GM12878 (cell line): ENCODE results near the gene ENG. TPM values are rescaled to one million over a fixed set of nuclear protein-coding genes. Genes with fewer than 3 reads are reported as not detected.

Experiments used
- ATAC-seq: fragments of 200-7000 bp; cut with Tn5 transposase; 3 replicates; pipeline ENCODE4 v1.9.1; 2020; ENCODE audit warnings: mild to moderate bottlenecking, moderate library complexity
- BruUV-seq: library from RNA; stranded (reverse); fragments of 400-500 nt; replicated peaks from 2 replicates; lab custom pipeline; 2021; lab: Mats Ljungman, UMichigan
- CTCF ChIA-PET: fragments of 300-600 bp; sonication (Branson Sonifier 250); formaldehyde crosslinking; extraction: SDS; loops from one replicate; lab custom pipeline; 2021; ENCODE audit warnings: inconsistent platforms; lab: Yijun Ruan, JAX
- POLR2A ChIA-PET: fragments of 350-600 bp; formaldehyde crosslinking; extraction: SDS; loops from one replicate; lab custom pipeline; 2021; ENCODE audit warnings: inconsistent platforms; lab: Charles Lee
- RAD21 ChIA-PET: fragments of 300-600 bp; sonication (Branson Sonifier 250); formaldehyde crosslinking; loops from one replicate; lab custom pipeline; 2023; ENCODE audit warnings: antibody characterized with exemption; ENCODE audit not compliant: unreplicated experiment; lab: Charles Lee
- SMC1A ChIA-PET: fragments of 300-600 bp; sonication (Branson Sonifier 250); formaldehyde crosslinking; loops from one replicate; lab custom pipeline; 2023; ENCODE audit not compliant: unreplicated experiment, uncharacterized antibody; lab: Charles Lee
- DNase-seq: peaks from one replicate; pipeline ENCODE4 v3.0.0-alpha.2; 2011; ENCODE audit warnings: low read depth, low spot score
- FAIRE-seq: peaks from 3 replicates; lab custom pipeline; 2011; peaks lifted over from hg19 to GRCh38; lab: Jason Lieb, UNC
- H2AFZ ChIP-seq: 2 replicates; pipeline ENCODE4 v1.6.0; 2011; ENCODE audit warnings: low read depth, low read length, control low read depth; ENCODE audit not compliant: control insufficient read depth
- H3K27ac ChIP-seq: 2 replicates; pipeline ENCODE4 v1.5.1; 2011; ENCODE audit warnings: control low read depth; ENCODE audit not compliant: control insufficient read depth, insufficient read depth
- H3K27me3 ChIP-seq, 2 experiments: replicated peaks in 1 of 2; 2 replicates each; pipeline versions ENCODE4 v1.6.0 to v1.6.1; 2011; ENCODE audit warnings: low read length in 1 of 2; ENCODE audit not compliant: control insufficient read depth in 2 of 2, insufficient read depth in 2 of 2
- H3K36me3 ChIP-seq, 2 experiments: 2 replicates each; pipeline ENCODE4 v1.5.1; 2011; ENCODE audit warnings: low read length in 1 of 2; ENCODE audit not compliant: control insufficient read depth in 2 of 2, insufficient read depth in 2 of 2
- H3K4me1 ChIP-seq: 2 replicates; pipeline ENCODE4 v1.6.1; 2011; ENCODE audit warnings: mild to moderate bottlenecking, low read length, moderate library complexity, mixed read lengths; ENCODE audit not compliant: control insufficient read depth, insufficient read depth
- H3K4me2 ChIP-seq: 2 replicates; pipeline ENCODE4 v1.6.0; 2011; ENCODE audit warnings: control low read depth; ENCODE audit not compliant: control insufficient read depth, insufficient read depth
- H3K4me3 ChIP-seq: fragments of 200-600 bp; sonication (generic); 2 replicates; pipeline ENCODE4 v1.5.1; 2016
- H3K79me2 ChIP-seq: 2 replicates; pipeline ENCODE4 v1.6.0; 2011; ENCODE audit warnings: low read length; ENCODE audit not compliant: control insufficient read depth, insufficient read depth
- H3K9ac ChIP-seq: 2 replicates; pipeline ENCODE4 v1.8.0; 2011; ENCODE audit warnings: low read length, control low read depth, mixed read lengths; ENCODE audit not compliant: control insufficient read depth, insufficient read depth
- H3K9me3 ChIP-seq: replicated peaks from 3 replicates; pipeline ENCODE4 v1.5.1; 2011; ENCODE audit warnings: mild to moderate bottlenecking, low read length; ENCODE audit not compliant: control insufficient read depth, insufficient read depth
- H4K20me1 ChIP-seq: 2 replicates; pipeline ENCODE4 v1.6.0; 2011; ENCODE audit not compliant: control insufficient read depth, insufficient read depth
- CTCF ChIP-seq, 3 experiments: IDR thresholded peaks in 2 of 3; conservative IDR thresholded peaks in 1 of 3; 2 replicates each; pipeline ENCODE4 v1.5.1; 2011; ENCODE audit warnings: low read depth in 3 of 3, low read length in 3 of 3, mild to moderate bottlenecking in 3 of 3, control low read depth in 2 of 3, moderate library complexity in 2 of 3, inconsistent platforms in 1 of 3, mixed read lengths in 1 of 3; ENCODE audit not compliant: control insufficient read depth in 2 of 3, insufficient read depth in 1 of 3; ENCODE audit errors: extremely low read depth in 1 of 3
- FOXK2 ChIP-seq: fragments of 450-650 bp; IDR thresholded peaks from 2 replicates; pipeline ENCODE4 v1.6.1; 2017; ENCODE audit warnings: mild to moderate bottlenecking, moderate library complexity
- POU2F2 ChIP-seq: IDR thresholded peaks from 3 replicates; pipeline ENCODE4 v1.6.1; 2011; ENCODE audit warnings: low read depth, mild to moderate bottlenecking, low read length, borderline replicate concordance
- RAD21 ChIP-seq: IDR thresholded peaks from 2 replicates; pipeline ENCODE4 v1.6.1; 2011; ENCODE audit warnings: mild to moderate bottlenecking, low read depth, low read length, moderate library complexity; ENCODE audit not compliant: insufficient read depth
- TCF12 ChIP-seq: IDR thresholded peaks from 2 replicates; pipeline ENCODE4 v1.6.1; 2011; ENCODE audit warnings: low read depth, mild to moderate bottlenecking, low read length
- WGBS: methylation state at CpG from one replicate; pipeline ENCODE4 v1.1.6; 2016; ENCODE audit warnings: low lambda C conversion rate; ENCODE audit not compliant: insufficient replicate concordance, insufficient coverage; ENCODE audit errors: missing lambda C conversion rate; 5-methylcytosine and 5-hydroxymethylcytosine counted together
- in situ Hi-C: fragments of 300-500 bp; cut with MboI; formaldehyde crosslinking; loops from 9 replicates; pipeline ENCODE4 v1.14.3; 2018; ENCODE audit warnings: mixed read lengths
- intact Hi-C: fragments of 100-400 bp; cut with micrococcal nuclease; formaldehyde crosslinking; loops from one replicate; pipeline ENCODE4 v1.14.2; 2022; ENCODE audit not compliant: unreplicated experiment
- polyA plus RNA-seq, 11 experiments: library from polyadenylated mRNA; depleted of rRNA in 4 of 11; unstranded in 6 of 11; stranded (reverse) in 5 of 11; fragments of >200 nt; fragmentation: Nextera tagmentation in 4 of 11; fragmentation: Illumina TruSeq in 1 of 11; extraction: Ambion mirVana in 4 of 11; extraction: Trizol in 1 of 11; gene quantifications; 1 replicate in 1 of 11; 2 replicates in 10 of 11; pipeline versions ENCODE4 v1.2.1 to v1.2.3, GENCODE V29; 2011 to 2016; ENCODE audit warnings: inconsistent platforms in 2 of 11, missing spikeins in 2 of 11, low read depth in 1 of 11
- total RNA-seq, 4 experiments: library from RNA; depleted of rRNA in 3 of 4; stranded (reverse); fragments of >200 nt in 3 of 4; fragmentation: Illumina TruSeq in 1 of 4; extraction: Trizol in 1 of 4; gene quantifications; 2 replicates each; pipeline versions ENCODE4 v1.2.1 to v1.2.3, GENCODE V29; 2013 to 2021

Gene ENG
- total and polyA plus RNA-seq, 10 of the 15 experiments (the other 5 are each of a cell fraction or from before 2014, with no cell fraction given), result 0.14 to 10.1 (median 2.0) TPM

- BruUV-seq, result no TSS peak
- Histone ChIP-seq H3K27me3 (no peaks in the 10 kb centered on the region), H3K4me3 (no peak overlapping the region), H3K9ac (no peak overlapping the region), H3K4me2 (no peak overlapping the region)
- FAIRE-seq (no peak), DNase-seq (no peak)
- ChIA-PET RAD21 (interaction anchor here (1.5 kb wide), 1 partner anchor 153 kb away, joined by 3 read pairs; the partner anchor contains the start of gene TOR2A), POLR2A (no interaction called here)
- intact Hi-C loops, result no loop called here
- 48% methylated on average over 2 of the region's 2 CpGs for WGBS
- no peak for TF ChIP-seq TCF12
- TF ChIP-seq RAD21, result peak; percentile 31
- no peak for TF ChIP-seq FOXK2
- TF ChIP-seq CTCF (IDR thresholded peaks at IDR 0.05 in 2 of 3, conservative IDR thresholded peaks at IDR 0.05 in 1 of 3; ENCODE audit: control insufficient read depth in 2 of 3, extremely low read depth in 1 of 3, insufficient read depth in 1 of 3, low read depth in 3 of 3, low read length in 3 of 3), result peak; percentile 11 to 34 (median 21); a peak in 3 of 6 replicates
- TF ChIP-seq POU2F2, result no peak
- TF ChIP-seq, all 136 proteins: peak for 2
- ATAC-seq, result peak; percentile 87
- H3K79me2 ChIP-seq, result no peaks in the 10 kb centered on the region
- ChIA-PET CTCF (interaction anchor here (0.8 to 1.6 kb wide), 2 partner anchors 33 to 55 kb away, joined by 3 to 4 read pairs; no protein-coding TSS in a partner anchor), SMC1A (interaction anchor here (1.2 kb wide), 1 partner anchor 33 kb away, joined by 4 read pairs; no protein-coding TSS in a partner anchor)
- no peaks in the 10 kb centered on the region; the same call in 2 of the 3 replicates for H3K9me3 ChIP-seq
- in situ Hi-C loops, result no loop called here
- no peak overlapping the region for H3K27ac ChIP-seq
- no peak overlapping the region for H2AFZ ChIP-seq
- no peaks in the 10 kb centered on the region; the same call in 1 of the 2 replicates for H3K4me1 ChIP-seq
- H4K20me1 ChIP-seq, result no peaks in the 10 kb centered on the region
- peaks cover 4 to 10% of the 10 kb centered on the region in 2 experiments; a peak in 3 of 4 replicates for H3K36me3 ChIP-seq
Observed at GRCh38 chr9:127887792-127888191, 33.3 kb upstream of the ENG start.
